Hematopoietic multipotent progenitor cell treated with erythropoietin and hydrocortisone succinate and interleukin-3 and kit ligand, for 4 days (in vitro differentiated cells): Measurements from ENCODE around the gene NFATC3.
A peak's percentile ranks its signal among the peaks of the same experiment; 100 is the strongest.

Experiments used
- DNase-seq: peaks from one replicate; pipeline ENCODE4 v3.0.0-alpha.2; 2015

Gene NFATC3

GRCh38 chr16:68233085-68233834 lies 148.1 kb downstream of the NFATC3 start:
- no peak for DNase-seq

- DNase-seq = no peak
These were observed 148.6 kb downstream of the NFATC3 start for GRCh38 chr16:68233835-68234187.

GRCh38 chr16:68234188-68235107 lies 149.3 kb downstream of the NFATC3 start:
- DNase-seq = no peak

- DNase-seq = no peak
These were observed 150.1 kb downstream of the NFATC3 start for GRCh38 chr16:68235108-68235886.

GRCh38 chr16:68235887-68236136 lies 150.6 kb downstream of the NFATC3 start, which contains the start of gene ESRP2:
TSS of gene ESRP2 (minus strand) at chr16:68236127. CDS start at chr16:68236045, 82 bp downstream.
- no peak for DNase-seq

- DNase-seq = peak; percentile 67
These were observed 151.1 kb downstream of the NFATC3 start for GRCh38 chr16:68236137-68236825.

- peak; percentile 60 for DNase-seq
These were observed 151.7 kb downstream of the NFATC3 start for GRCh38 chr16:68236826-68237242.

- DNase-seq = peak; percentile 99
These were observed 152.3 kb downstream of the NFATC3 start for GRCh38 chr16:68237243-68238028.

- DNase-seq = no peak
These were observed 152.8 kb downstream of the NFATC3 start for GRCh38 chr16:68238029-68238345.

- no peak for DNase-seq
These were observed 156.9 kb downstream of the NFATC3 start for GRCh38 chr16:68242085-68242484.

- DNase-seq = no peak
These were observed 158.0 kb downstream of the NFATC3 start for GRCh38 chr16:68242926-68243858.

- no peak for DNase-seq
These were observed 159.3 kb downstream of the NFATC3 start for GRCh38 chr16:68244481-68244902.

- peak; percentile 96 for DNase-seq
These were observed 160.0 kb downstream of the NFATC3 start, which contains the start of gene PLA2G15 for GRCh38 chr16:68244903-68245853. TSS of gene PLA2G15 (plus strand) at chr16:68245373. CDS start at chr16:68245427, 54 bp downstream.

- no peak for DNase-seq
These were observed 161.0 kb downstream of the NFATC3 start for GRCh38 chr16:68246121-68246520.

GRCh38 chr16:68246666-68247065 lies 161.5 kb downstream of the NFATC3 start:
- DNase-seq = peak; percentile 76

- peak; percentile 71 for DNase-seq
These were observed 162.2 kb downstream of the NFATC3 start for GRCh38 chr16:68247400-68247799.

GRCh38 chr16:68247932-68248331 lies 162.8 kb downstream of the NFATC3 start:
- DNase-seq = no peak

- no peak for DNase-seq
These were observed 164.2 kb downstream of the NFATC3 start for GRCh38 chr16:68249371-68249770.

- DNase-seq = no peak
These were observed 165.8 kb downstream of the NFATC3 start for GRCh38 chr16:68250951-68251350.

GRCh38 chr16:68251832-68252231 lies 166.7 kb downstream of the NFATC3 start:
- DNase-seq = no peak
